ENCODE data around the gene SEMA3A.

SEMA3A gene

DNA sequence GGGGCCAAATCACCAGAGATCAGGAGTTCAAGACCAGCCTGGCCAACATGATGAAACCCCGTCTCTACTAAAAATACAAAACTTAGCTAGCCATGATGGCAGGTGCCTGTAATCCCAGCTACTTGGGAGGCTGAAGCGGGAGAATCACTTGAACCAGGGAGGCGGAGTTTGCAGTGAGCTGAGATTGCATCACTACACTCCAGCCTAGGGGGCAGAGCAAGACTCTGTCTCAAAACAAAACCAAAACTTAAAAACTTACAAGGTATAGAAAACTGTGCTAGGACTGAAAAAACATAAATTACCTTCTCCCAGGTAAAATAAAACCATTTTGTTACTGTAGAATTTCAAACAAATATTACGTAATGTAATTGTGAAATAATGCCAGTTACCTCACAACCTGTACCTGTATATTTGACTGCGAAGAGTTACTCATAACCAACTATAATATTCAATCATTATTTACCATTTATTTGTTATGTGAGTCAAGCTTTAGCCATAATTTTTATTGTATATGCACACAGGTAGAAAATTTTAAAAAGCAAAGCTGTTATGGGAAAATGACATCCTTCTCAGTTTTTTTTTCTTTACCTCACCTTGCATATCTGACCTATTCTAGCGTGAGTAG lies 180.9 kb downstream of the SEMA3A start:
- DNase-seq (ENCODE audit: low read depth), result no peak

DNA sequence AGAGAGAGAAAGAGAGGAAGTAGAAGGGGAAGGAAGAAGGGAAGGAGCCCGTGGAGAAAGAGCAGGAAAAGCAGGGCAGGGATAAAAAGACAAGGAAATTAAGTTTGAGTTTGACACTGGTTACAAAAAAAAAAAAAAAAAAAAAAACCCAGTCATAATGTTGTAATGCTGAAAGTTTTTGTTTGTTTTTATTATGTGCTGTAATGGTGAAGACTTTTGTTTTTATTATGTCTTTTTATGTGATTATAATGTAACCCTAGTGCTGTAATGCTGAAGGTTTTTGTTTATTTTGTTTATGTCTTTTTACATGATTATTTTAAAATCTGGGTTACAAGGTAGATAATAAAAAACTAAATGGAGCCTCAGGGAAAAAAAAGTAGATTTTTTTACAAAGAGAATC lies 184.8 kb downstream of the SEMA3A start:
- no peak for DNase-seq (ENCODE audit: low read depth)

DNA sequence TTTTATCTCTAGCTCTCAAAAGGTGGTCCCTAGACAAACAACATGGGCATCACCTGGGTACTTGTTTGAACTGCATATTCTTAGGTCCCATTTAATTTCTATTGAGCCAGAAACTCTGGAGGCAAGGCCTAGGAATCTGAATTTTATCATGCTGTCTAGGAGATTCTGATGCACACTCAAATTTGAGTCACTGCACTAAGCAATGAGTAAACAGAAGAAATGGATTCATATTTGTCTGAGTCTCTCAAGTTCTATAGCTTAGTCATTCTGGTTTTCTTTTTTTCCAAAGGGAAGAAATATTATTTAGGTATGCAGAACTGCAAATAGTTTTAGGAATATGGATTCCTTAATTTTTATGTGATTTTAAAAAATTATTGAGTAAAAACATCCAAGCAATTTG lies 185.5 kb downstream of the SEMA3A start:
- DNase-seq (ENCODE audit: low read depth), result no peak

DNA sequence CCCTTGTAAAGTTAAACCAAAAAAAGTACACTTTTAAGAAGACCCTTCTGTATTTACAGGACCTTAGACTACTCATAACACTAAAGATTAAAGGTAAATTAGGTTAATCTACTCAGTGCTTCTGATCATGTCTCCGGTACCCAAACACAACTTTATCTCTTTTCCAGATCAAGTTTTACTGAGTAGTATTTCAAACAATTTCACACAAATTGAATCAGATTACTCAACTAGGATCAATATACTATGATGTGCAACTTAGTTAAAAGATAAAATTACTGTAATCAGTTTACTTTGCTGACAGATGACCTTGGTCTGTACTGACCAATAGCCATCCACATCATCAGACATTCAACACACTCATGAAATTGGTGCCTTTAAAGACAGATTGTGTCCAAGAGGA lies 191.4 kb downstream of the SEMA3A start:
- DNase-seq (ENCODE audit: low read depth), result no peak

DNA sequence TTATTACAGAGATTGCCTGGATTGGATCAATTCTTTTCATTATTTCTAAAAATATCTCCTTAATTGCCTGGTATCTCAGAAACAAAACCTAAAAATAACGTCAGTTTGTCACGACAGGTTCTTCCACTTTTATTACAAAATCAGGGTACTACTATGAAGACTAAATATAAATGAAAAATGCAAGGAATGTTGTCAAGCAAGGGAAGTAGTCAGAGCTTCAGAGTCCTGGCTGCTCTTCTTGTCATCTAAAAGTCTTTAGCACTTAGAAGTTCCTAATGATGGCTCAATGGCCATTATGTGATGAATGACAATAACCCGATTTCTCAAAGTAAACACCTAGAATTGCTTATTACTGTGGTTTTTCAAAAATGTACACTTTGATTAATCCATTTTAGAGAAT lies 192.2 kb downstream of the SEMA3A start:
- DNase-seq (ENCODE audit: low read depth), result no peak

DNA sequence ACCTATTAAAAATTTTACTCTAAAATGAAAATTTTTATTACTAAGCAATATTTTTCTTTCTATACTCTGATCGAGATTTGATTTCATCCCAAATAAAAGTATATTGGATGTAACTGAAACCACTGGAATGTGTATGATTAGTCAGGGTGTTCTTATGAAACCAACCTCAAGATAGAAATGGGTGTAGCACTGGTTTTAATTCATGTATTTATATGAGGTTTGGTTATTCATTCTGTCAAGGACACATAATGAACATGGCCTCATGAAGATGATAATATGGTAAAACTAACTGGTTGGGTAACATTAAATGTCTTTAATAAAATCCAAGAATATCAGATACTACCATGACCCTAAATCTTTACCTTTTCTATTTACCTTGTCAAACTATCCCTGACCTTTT lies 197.7 kb downstream of the SEMA3A start:
- DNase-seq (ENCODE audit: low read depth), result no peak

DNA sequence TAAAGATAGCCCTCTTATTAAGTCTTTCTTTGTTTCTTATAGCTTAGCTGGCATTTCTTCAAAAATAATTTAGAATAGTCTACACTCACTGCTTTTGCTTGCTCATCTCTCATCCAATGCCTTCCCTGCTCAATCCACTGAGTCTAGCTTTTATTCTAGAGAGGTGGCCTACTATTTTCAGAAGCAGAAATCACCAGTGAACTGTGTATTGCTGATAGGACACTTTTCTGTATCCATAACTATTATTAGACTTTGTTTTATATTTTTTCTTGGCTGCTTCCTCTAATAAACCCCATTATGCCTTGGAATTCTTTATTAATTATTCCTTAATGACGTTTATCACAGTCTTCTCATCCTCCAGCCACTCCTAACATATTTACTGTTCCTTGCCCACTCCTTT lies 206.8 kb downstream of the SEMA3A start:
- DNase-seq (ENCODE audit: low read depth), result no peak

DNA sequence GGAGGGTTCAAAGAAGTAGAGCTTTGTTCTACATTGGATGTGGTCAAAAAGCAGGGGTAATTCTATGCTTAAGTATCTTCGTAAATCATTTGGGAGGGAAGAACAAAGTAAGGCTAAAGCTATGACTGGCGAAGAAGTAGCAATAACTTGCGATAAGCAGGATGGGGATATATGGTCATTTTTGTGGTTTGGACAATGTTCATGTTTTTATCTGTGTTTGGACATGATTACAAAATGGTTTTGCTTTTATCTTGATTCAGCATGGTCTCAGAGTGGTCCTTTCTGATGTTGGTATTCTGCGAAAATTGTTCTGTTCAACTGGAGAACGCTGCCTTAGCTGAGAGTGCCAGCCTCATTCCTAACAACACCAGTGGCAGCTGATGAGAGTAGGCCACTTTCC lies 208.8 kb downstream of the SEMA3A start:
- no peak for DNase-seq (ENCODE audit: low read depth)

DNA sequence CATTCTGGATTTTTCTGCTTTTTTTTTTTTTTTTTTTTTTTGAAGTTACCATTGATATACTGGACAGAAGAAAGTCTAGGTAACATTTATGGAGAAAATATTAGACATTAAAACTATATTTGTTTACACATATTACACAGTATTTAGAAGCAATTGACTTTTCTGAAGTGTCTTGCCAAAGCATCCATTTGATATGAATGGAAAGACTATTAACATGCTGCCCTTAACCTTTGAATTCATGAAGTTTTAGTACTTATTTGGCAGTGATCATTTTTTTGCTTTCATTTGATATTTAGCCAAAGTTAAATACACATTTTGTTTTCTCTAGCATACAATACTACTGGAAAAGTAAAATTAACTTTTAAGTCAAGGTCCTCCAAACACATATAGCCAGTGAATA lies 210.0 kb downstream of the SEMA3A start:
- no peak for DNase-seq (ENCODE audit: low read depth)

DNA sequence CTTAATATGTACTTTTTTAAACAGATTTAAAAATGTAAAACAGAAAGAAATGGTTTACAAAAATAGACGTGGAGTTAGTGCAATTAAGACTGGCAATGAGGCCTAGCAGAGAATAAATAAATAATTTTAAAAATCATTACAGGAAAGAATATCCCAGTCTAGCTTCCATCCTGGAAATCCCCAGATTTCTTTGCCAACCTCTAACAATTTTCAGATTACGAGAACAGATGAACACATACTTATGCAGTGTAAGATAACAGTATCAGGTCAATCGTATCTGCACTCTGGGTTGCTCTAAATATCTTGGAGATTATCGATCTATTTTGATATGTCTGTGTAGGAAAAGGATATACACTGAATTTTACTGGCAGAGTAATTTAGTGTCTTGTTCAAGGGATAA lies 210.5 kb downstream of the SEMA3A start:
- no peak for DNase-seq (ENCODE audit: low read depth)

DNA sequence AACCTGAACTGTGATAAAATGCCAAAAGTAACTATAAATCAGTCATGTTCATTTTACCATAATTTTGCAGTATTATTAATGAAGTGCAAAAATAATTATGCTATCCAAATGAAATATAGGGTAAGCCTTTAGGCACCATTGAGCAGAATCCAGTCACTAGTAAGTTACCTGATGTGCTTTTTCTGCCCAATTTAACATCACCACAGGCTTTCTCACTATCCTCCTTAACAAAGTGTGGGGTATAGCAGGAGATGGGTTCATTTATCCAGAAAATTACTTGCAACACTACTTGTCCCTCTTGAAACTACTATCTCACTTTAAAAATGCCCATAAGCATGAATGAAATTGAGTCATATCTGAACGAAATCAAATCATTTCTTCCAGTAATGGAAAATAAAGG lies 211.0 kb downstream of the SEMA3A start:
- no peak for DNase-seq (ENCODE audit: low read depth)

DNA sequence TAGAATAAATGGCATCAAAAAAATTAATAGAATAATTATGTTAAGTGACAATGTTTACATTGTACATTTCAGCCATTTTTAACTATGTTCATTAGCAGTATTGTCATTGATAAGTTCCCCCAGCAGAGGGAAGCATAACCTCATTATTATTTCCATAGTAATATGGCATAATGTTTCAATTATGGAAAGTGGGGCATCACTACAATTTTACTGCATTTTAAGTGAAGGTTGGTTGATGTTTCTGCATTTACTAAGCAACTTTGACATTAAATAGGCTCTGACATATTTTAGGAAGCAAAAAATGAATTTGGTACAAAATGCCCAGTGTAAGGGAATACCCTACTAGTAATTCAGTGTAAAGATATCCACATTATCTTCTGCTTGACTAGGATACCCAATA lies 218.3 kb downstream of the SEMA3A start:
- peak; percentile 27 for DNase-seq (ENCODE audit: low read depth)

DNA sequence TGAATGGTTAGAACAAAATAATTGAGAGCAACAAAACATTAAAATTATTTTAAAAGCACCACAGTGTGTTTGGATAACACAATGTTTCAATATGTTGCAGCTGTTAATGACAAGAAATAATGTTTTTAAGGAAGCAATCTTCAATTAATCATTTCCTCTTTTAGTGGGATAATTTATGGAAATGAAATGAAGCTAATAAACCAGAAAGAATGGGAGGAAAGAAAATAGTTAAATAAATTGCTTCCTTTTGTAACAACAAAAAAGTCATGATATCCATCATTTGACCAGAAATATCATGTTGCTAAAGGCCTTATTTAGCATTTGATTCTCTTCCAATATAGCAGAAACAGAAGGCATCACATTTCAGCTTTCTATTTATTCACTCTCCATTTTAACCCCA lies 224.5 kb downstream of the SEMA3A start:
- no peak for DNase-seq (ENCODE audit: low read depth)

DNA sequence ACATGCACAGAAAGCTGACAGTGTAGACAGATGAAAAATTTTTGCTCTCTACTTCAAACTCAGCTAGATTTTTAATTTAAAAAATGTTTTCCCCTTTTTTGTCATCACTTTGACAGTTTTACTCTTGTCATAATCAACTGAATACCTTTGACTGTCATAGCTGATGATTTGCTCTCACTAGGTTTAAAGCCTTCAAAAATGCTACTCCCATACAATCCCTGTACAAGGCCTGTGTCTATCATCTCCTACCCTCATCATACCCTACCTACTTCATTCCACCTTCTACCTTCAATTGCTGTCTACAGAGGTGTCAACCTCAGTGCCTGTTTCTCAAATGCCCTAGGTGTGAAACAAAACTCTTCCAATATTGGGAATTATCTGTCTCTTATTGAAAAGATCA lies 230.3 kb downstream of the SEMA3A start:
- DNase-seq (ENCODE audit: low read depth), result no peak

DNA sequence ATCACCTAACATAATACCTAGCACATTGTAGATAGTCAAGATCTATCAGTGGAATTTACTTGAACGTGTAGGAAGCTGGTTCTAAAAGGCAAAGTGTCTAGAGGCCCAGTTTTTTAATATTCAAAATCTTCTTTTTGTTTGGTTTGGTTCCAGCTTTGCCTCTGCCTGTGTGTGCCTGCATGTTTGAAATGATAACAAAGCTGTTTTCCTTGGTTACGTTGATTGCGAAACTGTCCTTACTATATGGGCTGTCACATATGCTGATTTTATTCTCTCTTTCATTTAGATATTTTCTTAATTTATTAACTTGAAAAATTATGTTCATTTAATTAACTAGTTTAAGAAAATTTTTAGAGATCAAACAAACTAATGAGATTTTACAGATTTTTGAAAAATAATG lies 237.3 kb downstream of the SEMA3A start:
- DNase-seq (ENCODE audit: low read depth), result peak; percentile 27

DNA sequence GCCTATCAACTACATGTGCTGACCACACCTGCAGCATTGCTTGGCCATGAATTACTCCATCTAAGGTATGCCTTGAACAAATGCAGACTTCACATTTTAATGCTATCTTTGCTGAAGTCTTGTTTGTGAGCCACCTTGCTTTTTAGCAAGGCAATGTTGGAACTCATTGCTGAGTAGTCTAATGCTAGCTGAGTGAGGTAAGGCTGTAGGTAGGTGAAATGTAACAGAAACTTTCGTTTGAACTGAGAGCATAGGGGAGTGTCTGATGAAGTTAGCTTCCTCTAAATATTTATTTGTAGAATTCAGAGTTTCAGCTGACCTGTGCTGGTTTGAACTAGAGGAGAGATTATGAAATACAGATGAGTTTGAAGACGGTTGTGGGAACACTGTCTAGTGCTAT lies 238.5 kb downstream of the SEMA3A start:
- no peak for DNase-seq (ENCODE audit: low read depth)

DNA sequence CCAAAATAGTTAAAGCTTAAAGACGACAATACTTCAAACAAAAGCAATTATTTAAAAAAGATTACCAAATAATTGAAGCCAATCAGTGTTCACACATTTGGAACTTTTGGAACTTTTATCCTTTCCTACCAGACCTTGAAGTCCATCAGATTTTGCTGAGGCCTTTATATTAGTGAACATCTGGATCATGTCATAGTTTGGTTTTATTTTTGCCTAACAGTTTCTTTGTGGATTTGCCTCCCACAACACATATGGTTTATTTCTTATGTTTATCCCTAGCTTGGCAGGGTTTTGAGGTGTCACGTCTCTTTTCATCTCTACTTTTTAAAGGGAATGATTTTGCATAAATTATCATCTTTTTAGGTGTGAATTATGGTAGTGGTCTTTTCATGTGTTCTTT lies 242.4 kb downstream of the SEMA3A start:
- no peak for DNase-seq (ENCODE audit: low read depth)

DNA sequence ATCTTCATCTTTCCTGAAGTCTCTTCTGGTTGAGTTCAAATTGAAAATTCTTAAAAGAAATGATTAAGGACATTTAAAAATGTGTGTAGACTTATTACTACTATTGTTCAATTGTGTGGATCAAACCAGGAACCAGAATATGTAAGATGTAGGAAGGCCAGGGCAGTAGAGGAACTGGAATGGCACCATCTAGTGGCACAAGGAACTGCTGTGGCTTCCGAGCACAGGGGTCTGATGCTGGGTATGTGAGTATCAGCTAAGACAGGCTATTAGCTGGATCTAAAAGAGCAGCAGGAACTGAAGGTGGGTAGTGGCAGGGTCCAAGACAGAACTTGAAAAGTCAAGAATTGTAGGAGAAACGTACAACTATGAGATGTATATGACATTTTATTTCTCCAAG lies 247.3 kb downstream of the SEMA3A start:
- no peak for DNase-seq (ENCODE audit: low read depth)

DNA sequence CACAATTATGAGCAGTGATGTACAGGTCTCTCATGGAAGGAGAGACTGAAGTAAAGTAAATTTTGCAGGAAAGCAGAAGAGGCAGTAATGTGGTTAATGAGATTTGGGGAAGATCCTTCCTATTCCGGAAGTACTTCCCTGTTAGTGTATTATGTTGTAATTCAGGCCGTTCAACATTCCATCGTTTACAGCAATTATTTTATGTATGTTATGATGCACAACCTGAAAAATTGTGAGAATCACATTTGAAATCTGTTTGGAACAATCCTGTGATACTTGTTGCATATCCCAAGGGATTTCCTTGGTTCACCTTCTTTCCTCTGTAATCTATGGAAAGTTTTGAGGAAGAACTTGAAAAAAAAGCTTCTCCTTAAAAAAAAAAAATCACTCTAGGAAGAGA lies 247.8 kb downstream of the SEMA3A start:
- DNase-seq (ENCODE audit: low read depth), result no peak

DNA sequence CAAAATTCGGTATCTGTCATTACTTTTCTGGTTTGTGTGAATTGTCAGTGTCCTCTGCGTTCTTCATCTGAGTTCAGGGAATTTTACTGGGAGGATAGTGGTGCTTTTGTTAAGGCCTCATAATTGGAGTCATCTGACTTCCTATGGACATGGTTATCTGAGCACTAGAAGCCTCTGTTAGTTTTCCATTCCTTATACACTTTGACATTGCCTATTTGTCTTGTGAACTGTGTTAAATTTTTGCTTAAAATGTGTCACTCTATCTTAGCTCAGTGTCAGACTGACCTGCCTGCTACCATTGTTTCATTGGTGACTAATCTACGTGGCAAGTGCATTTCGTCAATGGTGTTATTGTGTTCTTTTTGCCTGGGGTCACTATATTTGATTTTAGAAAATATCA lies 253.3 kb downstream of the SEMA3A start:
- no peak for DNase-seq (ENCODE audit: low read depth)

DNA sequence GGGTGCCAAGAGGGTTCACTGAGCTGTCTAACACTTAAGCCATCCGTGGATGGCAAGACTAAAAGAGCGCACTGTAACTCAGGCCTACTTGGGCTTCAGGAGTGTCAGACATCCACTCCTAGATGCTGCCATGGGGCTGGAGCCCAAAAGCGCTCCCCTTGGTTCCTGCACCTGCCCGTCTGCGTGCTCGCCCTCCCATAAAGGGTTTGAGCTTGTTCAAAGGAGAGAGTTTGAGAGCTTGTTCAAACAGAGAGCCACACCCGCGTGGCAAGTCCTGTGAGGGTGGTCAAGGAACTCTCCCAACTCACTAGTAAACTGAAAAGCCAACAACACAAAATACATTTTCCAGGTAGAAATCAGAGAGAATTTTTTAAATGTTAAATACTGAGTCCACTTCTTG lies 256.7 kb downstream of the SEMA3A start:
- DNase-seq (ENCODE audit: low read depth), result no peak

DNA sequence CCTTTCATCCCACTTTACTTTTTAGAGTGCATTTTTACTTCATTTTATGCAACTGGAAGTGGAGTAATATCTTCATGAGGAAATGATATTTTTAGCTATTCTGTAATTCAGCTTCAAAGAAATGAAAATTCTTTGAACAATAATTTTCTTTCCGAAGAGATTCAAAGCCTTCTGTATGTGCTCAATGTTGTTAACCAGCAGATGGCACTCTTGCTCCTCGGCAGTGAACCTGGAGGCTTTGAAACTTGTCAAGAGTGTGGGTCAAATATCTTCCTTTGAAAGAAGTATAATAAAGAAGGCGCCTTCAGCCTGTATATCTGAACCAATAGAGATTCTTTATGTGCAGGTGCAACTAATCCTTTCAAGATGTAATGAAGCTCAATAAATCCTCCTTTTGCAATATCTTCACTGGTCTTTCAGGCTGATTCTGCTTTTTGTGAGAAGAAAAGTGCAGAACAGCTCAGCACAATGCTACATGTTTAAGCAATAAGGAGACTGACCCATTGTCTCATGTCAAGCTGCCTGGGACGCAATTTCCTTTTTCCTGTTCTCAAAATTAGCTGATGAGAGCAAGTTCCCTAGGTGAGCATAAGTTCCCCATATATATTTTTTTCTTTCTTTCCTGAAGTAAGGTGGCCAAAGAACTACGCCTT lies 258.4 kb downstream of the SEMA3A start:
- peak; percentile 75 for DNase-seq (ENCODE audit: low read depth)

DNA sequence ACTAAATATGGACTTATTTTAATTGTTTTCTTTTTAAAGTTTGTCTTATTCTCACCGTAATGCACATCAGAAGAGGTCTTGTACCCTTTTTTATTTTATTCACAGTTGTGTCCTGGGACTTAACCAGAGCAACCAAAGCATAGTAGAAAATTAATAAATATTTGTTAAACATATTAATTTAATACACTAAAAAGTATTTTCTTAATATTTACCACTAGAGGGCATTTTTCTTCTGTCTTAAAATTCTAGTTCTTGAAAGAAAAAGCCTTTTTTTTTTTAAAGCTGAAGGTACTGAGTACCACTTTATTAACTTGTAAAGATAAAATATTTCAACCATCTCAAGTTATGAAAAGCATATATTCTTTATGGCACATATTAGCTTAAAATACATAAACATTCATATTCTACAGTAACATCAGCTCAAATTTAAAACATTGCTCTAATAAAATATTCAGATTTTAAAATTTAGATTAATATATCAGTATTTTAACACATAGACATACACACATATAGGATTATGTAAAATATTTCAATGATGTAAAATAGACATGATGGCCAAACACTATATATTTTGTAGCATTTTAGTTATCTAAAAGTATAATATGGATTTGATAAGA lies 260.4 kb downstream of the SEMA3A start:
- DNase-seq (ENCODE audit: low read depth), result no peak

DNA sequence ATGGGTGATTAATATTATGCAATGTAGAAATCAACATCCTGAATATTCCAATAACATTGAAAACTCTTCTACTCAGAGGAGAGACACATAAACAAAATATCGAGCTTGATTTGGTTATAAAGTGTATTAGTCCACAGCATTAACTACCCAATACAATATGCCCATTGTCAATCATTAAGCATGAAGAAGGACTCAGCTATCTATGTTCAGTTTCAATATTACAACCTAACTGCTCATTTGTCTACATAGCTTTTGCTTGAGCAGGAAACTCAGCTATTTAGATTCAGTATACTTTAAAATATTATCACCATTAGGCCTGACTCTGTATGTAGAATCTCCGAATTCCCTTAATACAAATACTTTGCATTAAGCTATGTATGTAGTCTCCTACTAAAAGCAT lies 262.6 kb downstream of the SEMA3A start:
- DNase-seq (ENCODE audit: low read depth), result no peak
